Daoy (cell line): ENCODE data around the gene PIEZO1. TPM values are rescaled to one million over a fixed set of nuclear protein-coding genes. Genes with fewer than 3 reads are reported as not detected.

Experiments
- DNase-seq: peaks from one replicate; pipeline ENCODE4 v3.0.0-alpha.2; 2015; ENCODE audit warnings: low read depth
- total RNA-seq: library from RNA; depleted of rRNA; stranded (reverse); fragments of >200 nt; shearing (Covaris generic); gene quantifications from 2 replicates; pipeline ENCODE4 v1.2.3, GENCODE V29; 2014

PIEZO1 gene
- total RNA-seq, 1 experiment from 2014 or later, result 62.9 TPM

GRCh38 chr16:88734361-88734728, 50.7 kb downstream of the PIEZO1 start:
- no peak for DNase-seq

DNA sequence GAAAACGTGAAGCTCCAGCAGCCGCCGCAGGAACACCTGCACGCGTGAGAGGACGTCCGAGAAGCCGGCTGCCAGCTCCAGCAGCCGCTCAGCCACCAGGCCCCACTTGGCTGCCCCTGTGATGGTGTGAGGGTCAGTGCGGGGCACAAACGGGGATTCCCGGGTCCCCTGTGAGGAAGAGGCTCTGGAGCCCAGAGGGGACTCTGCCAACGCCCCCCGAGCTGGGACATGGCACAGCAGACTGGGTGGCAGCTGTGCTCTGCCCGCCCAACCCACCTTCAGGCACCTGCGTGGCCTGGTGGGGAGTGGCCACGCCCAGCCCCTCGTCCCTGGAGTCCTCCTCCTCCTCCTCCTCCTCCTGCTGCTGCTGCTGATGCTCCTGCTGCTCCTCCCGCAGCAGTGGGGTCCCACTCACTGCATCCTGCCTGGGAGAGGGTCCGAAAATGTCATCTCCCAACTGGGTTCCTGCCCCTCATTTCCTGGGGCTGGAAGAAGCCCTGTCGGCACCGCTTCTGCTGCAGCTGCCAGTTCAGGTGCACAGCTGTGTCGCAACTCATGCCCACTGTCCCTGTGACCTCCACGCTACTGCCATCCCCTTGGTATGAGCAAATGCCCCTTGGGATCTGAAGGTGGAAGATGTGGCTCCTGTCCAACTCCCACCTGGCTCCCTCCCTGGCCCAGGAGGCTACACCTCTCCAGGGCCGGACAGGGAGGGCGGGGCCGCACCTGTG, 51.2 kb downstream of the PIEZO1 start:
- no peak for DNase-seq

- no peak for DNase-seq
These were observed 52.1 kb downstream of the PIEZO1 start for GRCh38 chr16:88732961-88733294.

GRCh38 chr16:88732172-88732960, 52.7 kb downstream of the PIEZO1 start:
- peak; percentile 32 for DNase-seq

DNA sequence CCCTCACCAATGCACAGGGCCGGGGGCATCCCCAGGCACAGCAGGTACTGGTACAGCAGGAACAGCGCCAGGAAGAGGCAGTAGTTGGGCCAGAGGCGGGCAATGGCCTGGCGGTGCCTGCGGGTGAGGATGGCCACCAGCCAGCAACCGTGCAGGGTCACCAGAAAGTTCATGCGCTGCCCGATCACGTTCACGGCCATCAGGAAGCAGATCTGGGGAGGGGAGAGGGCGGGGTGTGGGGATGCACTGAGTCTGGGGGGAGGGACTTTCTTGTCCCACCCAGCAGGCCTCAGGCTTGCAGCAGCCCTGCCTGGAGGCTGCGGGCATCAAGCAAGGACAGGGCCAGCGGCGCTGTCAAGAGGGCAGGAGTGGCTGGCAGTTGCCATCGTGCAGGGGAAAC, 53.3 kb downstream of the PIEZO1 start:
- DNase-seq, result no peak

- DNase-seq, result no peak
These were observed 54.1 kb downstream of the PIEZO1 start for GRCh38 chr16:88730632-88731607.

DNA sequence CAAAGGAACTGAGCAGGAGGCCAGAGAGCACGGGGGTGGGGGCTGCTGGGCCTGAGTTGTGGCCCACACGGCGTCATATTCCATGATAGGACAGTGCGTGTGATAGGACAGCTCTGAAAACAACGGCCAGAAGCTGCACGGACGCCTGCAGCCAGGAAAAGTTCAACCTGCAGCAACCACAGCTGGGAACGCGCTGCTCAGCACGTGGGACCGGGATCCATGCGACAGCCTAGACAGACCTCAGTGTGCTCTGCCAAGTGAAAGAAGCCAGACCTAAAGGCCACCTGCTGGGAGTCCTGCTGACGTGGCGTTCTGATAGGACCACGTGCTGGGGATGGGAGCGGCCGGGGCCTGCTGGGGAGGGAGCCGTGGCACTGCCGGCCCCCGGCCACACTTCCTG, 57.1 kb downstream of the PIEZO1 start:
- no peak for DNase-seq

GRCh38 chr16:88726981-88727380, 58.0 kb downstream of the PIEZO1 start:
- DNase-seq, result no peak

- DNase-seq, result no peak
These were observed 58.6 kb downstream of the PIEZO1 start for GRCh38 chr16:88726408-88726749.

- no peak for DNase-seq
These were observed 59.2 kb downstream of the PIEZO1 start for GRCh38 chr16:88725609-88726407.

DNA sequence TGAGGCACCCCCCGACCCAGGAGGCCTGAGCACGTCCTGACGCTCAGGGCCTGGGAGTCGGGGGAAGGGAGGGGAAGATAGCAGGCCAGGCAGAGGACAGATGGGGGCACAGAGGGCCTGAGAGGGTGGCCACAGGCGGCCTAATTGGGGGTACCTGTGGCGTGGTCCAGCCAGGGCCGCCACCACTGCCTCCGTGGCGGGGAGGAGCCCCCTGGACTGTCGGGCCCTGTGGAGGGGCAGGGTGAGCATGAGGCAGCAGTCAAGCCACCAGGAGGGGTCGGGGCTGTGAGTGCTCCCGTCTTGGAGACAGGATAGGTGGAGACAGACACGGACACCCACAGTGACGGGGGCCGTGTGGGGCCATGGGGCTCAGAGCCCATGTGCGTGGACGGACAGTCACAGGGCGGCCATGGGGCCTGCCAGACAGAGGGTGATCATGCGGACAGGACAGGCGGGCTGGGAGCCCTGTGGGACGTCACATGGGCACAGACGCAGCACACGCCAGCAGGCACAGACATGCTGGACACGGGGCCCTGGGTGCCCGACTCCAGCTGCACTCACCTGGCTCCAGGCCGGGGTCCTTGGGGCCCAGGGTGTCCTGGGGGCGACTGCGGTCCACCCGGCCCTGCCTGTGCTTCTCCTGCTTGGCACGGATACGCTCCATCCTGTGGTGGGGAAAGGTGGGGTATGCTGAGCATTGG, 60.0 kb downstream of the PIEZO1 start:
- DNase-seq, result no peak

- DNase-seq, result no peak
These were observed 61.1 kb downstream of the PIEZO1 start for GRCh38 chr16:88723911-88724310.

GRCh38 chr16:88723507-88723887, 61.5 kb downstream of the PIEZO1 start:
- DNase-seq, result no peak

GRCh38 chr16:88722784-88723506, 62.1 kb downstream of the PIEZO1 start:
- no peak for DNase-seq

GRCh38 chr16:88721815-88722755, 62.9 kb downstream of the PIEZO1 start:
- DNase-seq, result no peak

DNA sequence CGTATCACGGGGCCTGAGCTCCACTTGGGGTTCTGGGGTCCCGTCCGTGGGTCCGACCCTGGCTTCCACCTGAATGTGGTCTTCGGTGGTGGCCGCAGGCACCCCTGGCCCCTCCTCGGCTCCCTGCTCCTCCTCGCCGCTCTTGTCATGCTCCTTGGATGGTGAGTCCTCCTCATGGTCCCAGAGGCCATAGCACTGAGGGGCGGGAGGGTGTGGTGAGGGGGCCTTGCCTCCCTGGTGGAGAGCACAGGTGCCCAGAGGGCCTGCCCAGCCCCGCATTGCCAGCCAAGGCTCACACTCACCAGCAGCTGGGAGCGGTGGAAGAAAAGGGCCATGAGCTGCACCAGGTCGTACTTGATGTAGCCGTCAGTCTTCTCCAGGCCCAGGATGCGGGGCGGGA, 63.8 kb downstream of the PIEZO1 start:
- no peak for DNase-seq

- DNase-seq, result no peak
These were observed 64.5 kb downstream of the PIEZO1 start for GRCh38 chr16:88720396-88720970.

DNA sequence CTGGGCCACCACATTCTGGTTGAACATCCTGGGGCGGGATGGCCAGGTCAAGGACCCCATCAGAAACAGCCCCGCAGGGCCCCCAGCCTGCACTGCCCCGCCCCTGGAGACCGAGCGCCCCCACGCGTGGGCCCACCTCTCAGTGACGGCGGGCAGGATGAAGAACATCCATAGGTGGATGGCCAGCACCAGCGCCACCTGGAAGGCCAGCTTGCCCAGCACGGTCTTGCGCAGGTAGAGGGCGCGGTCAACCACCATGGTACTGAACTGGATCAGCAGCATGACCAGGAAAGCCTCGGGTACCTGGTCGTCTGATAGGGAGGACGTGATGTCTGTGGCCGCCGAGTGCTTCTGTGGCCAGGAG, 65.1 kb downstream of the PIEZO1 start:
- no peak for DNase-seq
